Measurements from ENCODE around the gene C10orf71.

C10orf71 gene

DNA sequence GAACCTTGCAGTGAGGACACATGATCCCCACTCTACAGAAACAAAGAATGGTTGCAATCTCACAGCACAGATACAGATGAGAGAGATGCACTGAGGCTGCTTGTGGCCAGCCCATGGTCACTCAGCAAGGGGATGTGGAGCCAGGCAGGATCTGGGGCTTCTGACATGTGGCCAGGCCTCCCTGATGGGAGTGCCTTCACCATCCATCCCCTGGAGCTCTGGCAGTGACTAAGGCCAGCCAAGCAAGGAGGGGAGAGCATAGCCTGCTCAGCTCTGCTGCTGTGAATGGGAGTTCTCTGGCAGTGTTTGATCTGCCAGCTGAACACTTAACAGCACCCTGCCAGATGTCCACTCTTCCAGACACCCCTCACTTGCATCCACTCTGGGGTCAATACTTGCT, 19.8 kb downstream of the C10orf71 start:
- DNase-seq = no peak

GRCh38 chr10:49319206-49319605, 20.2 kb downstream of the C10orf71 start:
- DNase-seq = no peak

DNA sequence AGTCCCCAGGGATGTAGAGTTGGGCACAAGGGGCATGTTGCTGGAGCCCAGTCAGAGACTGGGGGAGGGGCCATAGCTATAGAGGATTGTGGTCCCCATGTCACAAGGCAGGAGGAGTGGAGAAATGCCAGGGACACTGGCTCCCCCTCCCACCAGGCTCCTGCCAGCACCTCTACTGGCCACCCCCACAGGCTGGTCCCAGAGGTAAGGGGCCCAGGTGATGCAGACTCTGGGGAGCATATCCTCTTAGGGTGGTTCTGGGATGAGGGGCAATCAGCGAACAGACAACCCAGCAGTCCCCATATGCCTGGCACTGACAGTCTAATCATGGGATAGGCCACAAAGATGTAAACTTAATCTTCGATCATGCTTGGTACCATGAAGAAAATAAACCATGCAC, 21.2 kb downstream of the C10orf71 start:
- DNase-seq = no peak

GRCh38 chr10:49321021-49321420, 22.1 kb downstream of the C10orf71 start:
- DNase-seq = no peak

DNA sequence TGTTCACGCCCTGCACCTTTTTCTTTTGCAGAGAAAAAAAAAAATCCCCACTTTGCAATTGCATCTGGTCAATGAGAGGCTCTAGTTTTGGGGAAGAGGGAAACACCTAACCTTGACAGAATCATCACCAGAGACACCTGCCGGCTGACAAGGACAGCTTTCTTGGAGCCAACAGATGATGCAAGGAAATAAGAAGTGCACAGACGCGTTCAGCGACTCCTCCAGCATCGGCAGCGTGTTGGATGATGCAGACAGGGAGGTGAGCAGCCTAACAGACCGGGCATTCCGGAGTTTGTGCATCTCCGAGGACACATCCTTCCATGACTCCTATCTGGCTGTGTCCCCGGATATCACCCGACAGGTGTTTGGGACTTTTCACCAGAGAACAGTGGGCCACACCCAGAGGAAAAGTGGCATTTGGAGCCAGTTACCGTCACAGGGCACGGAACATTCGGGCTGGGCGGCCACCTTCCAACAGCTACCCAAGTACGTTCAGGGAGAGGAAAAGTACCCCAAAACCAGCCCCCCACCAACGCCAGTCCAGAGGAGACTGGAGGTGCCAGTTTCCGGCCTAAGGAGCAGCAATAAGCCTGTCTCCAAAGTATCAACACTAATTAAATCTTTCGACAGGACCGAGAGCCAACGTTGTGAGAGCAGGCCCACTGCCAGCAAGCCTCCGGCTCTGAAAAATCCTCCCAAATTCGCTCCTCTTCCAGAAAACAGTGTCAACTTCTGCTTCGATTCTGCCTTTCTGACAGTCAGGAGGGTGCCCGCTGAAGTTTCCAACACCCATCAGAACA, 23.6 kb downstream of the C10orf71 start:
- DNase-seq = no peak

GRCh38 chr10:49323171-49323895, 24.4 kb downstream of the C10orf71 start:
- no peak for DNase-seq

DNA sequence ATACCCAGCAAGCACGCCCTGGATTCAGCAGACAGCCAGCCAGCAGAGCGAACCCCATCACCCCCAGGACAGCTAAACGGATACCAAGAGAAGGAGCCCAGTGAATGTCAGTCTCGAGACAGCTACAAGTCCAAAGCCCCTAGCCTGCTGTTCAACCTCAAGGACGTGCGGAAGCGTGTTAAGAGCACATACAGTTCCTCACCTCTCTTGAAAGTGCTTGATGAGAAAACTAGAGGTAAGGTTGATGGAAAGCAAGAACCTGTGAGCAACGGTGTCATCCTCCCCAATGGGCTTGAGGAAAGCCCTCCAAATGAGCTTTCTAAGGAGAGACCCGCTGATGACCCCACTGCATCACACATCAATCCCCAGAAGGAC, 24.9 kb downstream of the C10orf71 start:
- no peak for DNase-seq

DNA sequence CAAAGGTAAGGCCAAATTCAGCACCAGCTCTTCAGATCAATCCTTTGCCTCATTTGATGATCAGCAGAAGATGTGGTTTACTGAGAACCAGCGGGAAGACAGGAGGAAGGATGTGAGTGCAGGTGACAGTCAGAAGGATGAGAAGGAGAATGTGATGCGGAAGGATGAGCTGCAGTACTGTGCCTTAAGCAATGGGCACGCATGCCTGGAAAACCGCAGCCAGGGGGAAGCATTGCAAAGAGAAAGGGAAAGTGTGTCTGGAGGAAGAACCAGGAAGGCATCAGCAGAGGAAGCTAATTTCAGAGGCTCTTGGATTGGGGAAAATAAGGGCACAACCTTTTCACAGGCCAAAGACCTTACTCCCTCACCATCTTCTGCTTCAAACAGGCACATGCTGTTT, 25.7 kb downstream of the C10orf71 start:
- DNase-seq = no peak

DNA sequence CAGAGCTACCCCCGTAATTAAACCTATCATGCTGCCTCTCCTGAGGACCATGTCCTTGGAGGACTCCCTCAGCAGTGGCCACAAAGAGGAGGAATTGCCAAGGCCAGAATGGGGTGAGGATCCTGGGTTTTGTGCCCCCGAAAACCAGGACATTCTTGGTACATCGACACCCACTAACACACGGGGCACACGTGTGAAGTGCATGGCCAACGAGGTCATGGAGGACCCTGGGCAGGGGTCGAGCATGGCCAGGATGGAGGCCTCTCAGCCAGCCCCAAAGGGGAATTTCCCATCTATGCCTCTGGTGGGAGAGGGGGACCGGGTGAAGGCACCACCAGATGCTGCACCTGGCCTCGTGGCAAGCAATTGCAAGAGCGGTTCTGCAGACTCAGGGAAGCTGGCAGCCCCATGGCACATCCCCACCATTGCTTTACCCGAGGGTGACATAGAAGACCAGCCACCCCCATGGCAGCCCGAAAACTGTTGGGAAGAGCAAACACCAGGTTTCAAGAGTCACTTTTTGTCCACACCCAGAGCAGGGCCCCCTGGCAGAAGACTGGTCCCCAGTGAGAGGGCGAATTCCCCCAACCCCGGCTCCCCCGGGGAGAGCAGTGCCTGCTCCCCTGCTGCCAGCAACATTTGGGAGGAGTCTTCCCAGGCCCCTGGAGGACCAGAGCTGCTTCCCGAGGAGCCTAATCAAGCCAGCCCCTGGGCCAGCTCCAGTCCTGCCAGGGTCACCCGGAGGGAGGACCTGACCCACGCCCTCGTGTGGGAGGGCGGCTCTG, 26.4 kb downstream of the C10orf71 start:
- DNase-seq = no peak

DNA sequence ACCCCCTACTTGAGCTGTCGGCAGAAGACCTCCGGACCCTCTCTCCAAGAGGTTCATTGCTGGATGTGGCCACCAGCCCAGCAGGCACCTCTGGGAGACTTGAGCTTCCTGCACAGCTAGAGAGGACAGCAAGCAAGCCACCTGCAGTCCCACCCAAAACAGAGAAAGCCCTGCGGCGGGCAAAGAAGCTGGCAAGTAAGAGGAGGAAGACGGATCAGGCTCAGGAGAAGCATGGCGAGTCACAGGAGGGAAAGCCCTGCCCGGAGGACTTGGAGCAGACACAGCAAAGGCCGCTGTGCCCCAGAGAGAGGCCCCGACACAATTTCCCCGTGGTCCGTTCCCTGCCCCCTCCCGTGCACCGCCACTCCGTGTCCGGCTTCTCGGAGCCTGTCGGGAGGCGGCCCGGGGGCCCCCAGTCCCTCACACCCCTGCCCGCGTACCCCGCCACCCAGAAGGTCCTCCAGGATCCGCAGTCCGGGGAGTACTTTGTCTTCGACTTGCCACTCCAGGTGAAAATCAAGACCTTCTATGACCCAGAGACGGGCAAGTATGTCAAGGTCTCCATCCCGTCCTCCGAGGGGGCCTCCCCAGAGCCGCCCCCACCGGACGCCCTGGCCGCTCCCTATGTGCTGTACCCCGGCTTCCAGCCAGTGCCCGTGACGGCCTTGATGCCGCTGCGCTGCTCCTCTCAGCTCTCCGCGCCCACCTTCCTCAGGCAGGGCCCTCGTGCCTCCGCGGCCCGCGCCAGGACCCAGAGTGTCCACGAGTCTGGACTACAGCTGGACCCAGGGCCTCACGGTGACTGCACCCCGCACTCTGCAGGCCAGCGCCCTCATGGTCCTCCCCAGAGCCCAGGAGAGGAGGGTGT, 27.2 kb downstream of the C10orf71 start:
- no peak for DNase-seq

DNA sequence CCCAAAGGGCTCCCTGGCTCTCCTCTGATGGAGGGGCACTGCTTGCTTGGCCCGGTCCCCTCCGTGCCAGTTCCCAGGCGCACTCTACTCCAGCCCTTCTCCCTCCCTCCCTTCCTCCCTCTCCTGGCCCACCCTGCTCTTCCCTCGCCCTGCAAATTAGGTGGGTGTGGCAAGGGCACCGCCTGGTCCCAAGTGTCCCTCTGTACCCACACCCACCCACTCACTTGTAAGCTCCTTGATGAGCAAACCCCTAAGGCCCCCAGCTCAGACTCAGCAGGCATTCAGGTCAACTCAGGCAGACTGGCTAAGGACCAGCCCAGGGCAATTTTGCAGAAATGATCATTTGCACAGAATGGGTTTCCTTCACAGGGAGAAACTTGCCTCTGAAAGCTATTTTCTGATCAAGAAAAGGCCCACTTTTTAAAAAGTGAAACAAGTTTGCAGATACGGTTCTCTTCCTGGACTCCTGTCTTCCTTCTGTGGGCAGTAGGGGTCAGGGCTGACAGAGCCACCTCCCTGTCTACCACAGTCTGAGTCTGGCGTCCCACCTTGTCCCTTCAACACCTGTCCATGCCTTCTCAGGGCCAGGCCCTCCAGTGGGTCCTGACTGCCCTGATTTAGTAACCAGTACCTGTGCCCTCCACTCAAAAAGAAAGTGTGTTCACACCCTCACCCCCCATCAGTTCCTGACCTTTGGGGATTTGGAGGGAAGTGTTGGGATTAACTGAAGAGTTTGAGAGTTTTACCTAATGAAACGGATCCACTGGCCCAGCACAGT, 28.3 kb downstream of the C10orf71 start:
- no peak for DNase-seq

DNA sequence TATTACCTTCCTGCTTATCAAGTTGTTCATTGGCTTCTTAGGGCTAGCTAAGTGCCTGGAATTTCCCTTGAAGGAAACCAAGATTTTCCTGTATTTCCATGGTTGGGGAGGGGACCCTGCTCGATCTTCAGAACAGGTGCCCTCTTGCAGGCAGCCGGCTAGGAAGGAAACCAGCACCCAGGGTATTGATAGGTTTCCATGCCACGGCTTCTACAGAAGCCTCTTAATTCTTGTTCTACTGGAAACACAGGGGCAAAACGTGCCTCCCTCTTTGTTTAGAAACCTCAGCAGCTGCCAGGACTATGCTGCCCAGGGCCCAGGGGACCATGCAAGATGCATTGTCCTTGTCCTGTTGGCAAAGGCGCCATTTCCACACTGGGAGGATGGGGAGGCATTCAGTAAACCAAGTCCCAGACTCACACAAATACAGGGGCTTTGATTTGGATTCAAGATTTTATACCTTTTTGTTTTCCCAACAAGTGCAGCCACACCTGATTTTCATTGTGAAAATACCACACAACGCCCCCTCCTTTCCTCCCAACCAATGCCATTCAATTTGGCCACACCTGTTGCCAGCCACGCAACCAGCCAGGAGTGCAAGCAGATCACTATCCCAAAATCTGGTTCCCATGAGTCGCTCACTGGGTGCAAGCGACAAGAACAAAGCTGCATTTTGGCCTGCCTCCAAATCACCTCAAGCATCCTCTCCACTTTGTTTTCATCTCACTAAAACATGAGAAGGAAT, 29.6 kb downstream of the C10orf71 start:
- no peak for DNase-seq

DNA sequence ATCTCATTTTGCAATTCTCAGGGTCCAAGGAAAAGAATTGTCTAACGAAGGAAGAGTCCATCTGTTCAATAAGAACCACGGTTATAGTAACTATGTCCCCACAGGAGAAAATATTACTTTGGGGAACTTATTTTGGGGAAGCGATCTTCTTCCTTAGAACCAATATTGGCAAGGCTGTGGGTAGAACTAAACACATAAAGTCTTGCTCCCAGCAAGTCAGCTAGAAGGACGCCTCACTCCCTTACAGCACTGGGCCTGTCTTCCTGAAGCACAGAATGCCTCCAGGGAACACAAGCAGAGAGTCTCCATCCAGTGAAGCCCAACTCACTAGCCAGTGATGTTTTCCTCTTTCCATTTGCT, 30.2 kb downstream of the C10orf71 start:
- no peak for DNase-seq

GRCh38 chr10:49330127-49330665, 31.2 kb downstream of the C10orf71 start:
- DNase-seq = no peak

DNA sequence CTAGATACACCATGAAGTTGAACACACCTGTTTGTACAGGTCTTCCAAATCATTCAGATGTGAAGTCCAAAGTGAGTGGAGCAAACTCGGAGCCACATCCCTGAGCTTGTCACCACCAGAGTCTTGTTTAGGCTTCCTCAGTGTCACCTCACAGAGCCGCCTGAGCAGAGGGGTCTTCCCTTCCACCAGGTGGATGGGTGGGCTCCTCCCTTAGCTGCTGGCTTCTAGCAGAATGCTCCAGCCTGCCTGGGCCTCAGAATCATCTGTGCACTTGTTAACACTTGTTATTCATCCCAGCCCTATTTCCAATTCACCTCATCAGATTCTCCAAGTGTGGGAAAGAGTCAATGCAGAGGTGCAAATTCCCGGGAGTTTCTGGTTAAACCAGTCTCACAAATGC, 32.5 kb downstream of the C10orf71 start:
- no peak for DNase-seq

GRCh38 chr10:49332333-49332732, 33.4 kb downstream of the C10orf71 start:
- DNase-seq = no peak

DNA sequence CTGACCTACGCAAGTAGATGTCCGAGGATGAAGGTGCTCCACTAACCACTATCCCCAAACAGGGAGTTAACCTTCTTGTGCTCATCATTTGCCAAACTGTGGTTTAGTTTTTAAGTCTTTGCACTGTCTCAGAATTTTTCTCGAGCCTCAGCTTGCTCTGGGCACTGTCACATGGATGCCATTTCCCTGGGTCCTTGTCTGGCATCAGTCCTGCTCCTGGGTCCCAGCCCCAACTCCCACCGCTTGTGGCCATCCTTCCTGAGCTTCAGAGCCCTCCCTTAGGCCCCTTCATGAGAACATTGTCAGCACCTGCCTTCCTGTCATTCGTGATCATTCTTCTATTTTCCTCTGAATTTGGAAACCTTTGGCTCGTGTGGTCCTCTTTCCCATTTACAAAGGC, 33.8 kb downstream of the C10orf71 start:
- no peak for DNase-seq

DNA sequence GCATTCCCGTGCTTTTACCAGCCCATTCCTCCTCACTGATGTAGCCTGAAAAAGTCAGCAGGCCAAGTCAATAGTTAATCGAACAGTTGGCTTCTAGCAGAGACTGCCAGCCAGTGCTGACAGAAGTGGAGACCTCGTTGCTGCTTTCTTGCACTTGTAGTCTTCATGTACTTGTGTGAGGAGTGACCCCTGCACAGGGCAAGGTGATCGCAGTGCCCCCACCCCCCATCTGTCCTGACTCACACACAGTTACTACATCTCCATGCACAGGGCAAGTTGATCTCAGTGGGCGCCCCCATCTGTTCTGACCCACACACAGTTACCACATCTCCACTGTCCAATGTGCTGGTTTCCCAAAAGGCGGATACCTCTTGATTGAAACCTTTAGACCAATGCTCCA, 34.2 kb downstream of the C10orf71 start:
- DNase-seq = no peak

DNA sequence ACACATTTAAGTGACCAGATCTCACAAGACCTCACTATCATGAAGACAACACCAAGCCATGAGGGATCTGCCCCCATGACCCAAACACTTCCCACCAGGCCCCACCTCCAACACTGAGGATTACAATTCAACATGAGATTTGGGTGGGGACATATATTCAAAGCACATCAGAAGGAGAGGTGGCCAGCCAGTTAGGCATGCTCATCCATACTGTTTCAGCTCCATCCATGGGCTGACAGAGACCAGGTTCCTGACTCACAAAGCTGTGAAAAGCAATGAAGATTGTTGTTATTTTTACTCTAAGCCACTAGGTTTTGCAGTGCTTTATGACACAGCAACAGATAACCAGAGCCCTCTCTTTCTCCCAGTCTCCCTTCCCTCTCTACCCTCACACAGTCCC, 36.0 kb downstream of the C10orf71 start:
- no peak for DNase-seq

DNA sequence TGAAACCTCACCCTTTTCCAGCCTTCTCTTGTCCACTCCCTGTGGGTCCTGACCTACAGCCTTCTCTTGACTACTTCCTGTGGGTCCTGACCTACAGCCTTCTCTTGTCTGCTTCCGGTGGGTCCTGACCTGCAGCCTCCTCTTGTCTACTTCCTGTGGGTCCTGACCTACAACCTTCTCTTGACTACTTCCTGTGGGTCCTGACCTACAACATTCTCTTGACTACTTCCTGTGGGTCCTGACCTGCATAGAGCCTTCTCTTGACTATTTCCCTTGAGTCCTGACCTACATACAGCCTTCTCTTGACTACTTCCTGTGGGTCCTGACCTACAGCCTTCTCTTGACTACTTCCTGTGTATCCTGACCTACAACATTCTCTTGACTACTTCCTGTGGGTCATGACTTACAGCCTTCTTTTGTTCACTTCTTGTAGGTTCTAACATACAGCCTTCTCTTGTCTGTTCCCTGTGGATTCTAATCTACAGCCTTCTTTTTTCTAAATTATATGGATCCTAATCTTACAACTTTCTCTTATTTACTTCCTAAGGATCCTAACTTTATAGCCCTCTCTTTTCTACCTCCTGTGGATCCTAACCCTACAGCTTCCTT, 36.5 kb downstream of the C10orf71 start:
- DNase-seq = no peak

- no peak for DNase-seq
Measured at GRCh38 chr10:49338604-49339003, 39.6 kb downstream of the C10orf71 start.
